Endothelial cell of umbilical vein (primary cell): Measurements from ENCODE around the gene BTNL9. TPM values are rescaled to one million over a fixed set of nuclear protein-coding genes. Genes with fewer than 3 reads are reported as not detected.

Experiments
- BruUV-seq: library from RNA; stranded (reverse); fragments of 400-500 nt; replicated peaks from 2 replicates; lab custom pipeline; 2021; lab: Mats Ljungman, UMichigan
- CTCF ChIA-PET: fragments of 300-600, 350-600 bp; sonication (Branson Sonifier 250); formaldehyde crosslinking; loops from one replicate; lab custom pipeline; 2021; ENCODE audit warnings: antibody characterized with exemption, inconsistent platforms; lab: Charles Lee
- POLR2A ChIA-PET: fragments of 300-600, 350-600 bp; sonication (Branson Sonifier 250); formaldehyde crosslinking; loops from one replicate; lab custom pipeline; 2021; ENCODE audit warnings: antibody characterized with exemption, inconsistent platforms; lab: Charles Lee
- DNase-seq: peaks from one replicate; pipeline ENCODE4 v3.0.0-alpha.2; 2011; ENCODE audit warnings: low read depth, low spot score
- FAIRE-seq: peaks from 2 replicates; lab custom pipeline; 2011; peaks lifted over from hg19 to GRCh38; lab: Jason Lieb, UNC
- H2AFZ ChIP-seq: 2 replicates; pipeline ENCODE4 v1.6.0; 2012; ENCODE audit warnings: low read depth, low read length, control low read depth, inconsistent platforms
- H3K27ac ChIP-seq: 2 replicates; pipeline ENCODE4 v1.5.1; 2011; ENCODE audit warnings: low read depth, mild to moderate bottlenecking, control low read depth, low read length, moderate library complexity; ENCODE audit not compliant: insufficient read depth
- H3K27me3 ChIP-seq, 2 experiments: 2 replicates each; pipeline versions ENCODE4 v1.6.0 to v1.6.1; 2011; ENCODE audit warnings: low read length in 2 of 2, mixed read lengths in 1 of 2; ENCODE audit not compliant: control insufficient read depth in 2 of 2, insufficient read depth in 2 of 2
- H3K36me3 ChIP-seq, 2 experiments: 2 replicates in 1 of 2; 3 replicates in 1 of 2; pipeline ENCODE4 v1.5.1; 2011; ENCODE audit warnings: low read length in 2 of 2, mild to moderate bottlenecking in 1 of 2, moderate library complexity in 1 of 2; ENCODE audit not compliant: control insufficient read depth in 2 of 2, insufficient read depth in 2 of 2; ENCODE audit errors: extremely low read depth in 1 of 2
- H3K4me1 ChIP-seq: 3 replicates; pipeline ENCODE4 v1.5.1; 2011; ENCODE audit warnings: mild to moderate bottlenecking, low read length; ENCODE audit not compliant: control insufficient read depth, insufficient read depth; ENCODE audit errors: extremely low read depth
- H3K4me2 ChIP-seq: 2 replicates; pipeline ENCODE4 v1.6.1; 2011; ENCODE audit warnings: low read length, control low read depth, mixed read lengths; ENCODE audit not compliant: insufficient read depth
- H3K4me3 ChIP-seq, 3 experiments: fragments of 200-600 bp in 1 of 3; sonication (generic), shearing (Covaris generic) in 1 of 3; replicated peaks in 1 of 3; 2 replicates each; pipeline ENCODE4 v1.5.1; 2011 to 2016; ENCODE audit warnings: control low read depth in 3 of 3, low read length in 3 of 3, mild to moderate bottlenecking in 2 of 3, inconsistent platforms in 1 of 3, low read depth in 1 of 3, moderate library complexity in 1 of 3; ENCODE audit not compliant: insufficient read depth in 1 of 3
- H3K79me2 ChIP-seq: 2 replicates; pipeline ENCODE4 v1.6.0; 2012; ENCODE audit warnings: low read length, inconsistent platforms; ENCODE audit not compliant: control insufficient read depth, insufficient read depth
- H3K9ac ChIP-seq: replicated peaks from 2 replicates; pipeline ENCODE3; 2011; ENCODE audit warnings: low read length, control low read depth; ENCODE audit not compliant: insufficient read depth; ENCODE audit errors: extremely low read depth
- H3K9me1 ChIP-seq: replicated peaks from 3 replicates; pipeline ENCODE4 v1.6.0; 2011; ENCODE audit warnings: mild to moderate bottlenecking, low read length; ENCODE audit not compliant: control insufficient read depth, insufficient read depth; ENCODE audit errors: extremely low read depth
- H3K9me3 ChIP-seq: replicated peaks from 2 replicates; pipeline ENCODE4 v1.5.1; 2012; ENCODE audit warnings: low read length, inconsistent platforms; ENCODE audit not compliant: control insufficient read depth, insufficient read depth
- H4K20me1 ChIP-seq: replicated peaks from 2 replicates; pipeline ENCODE3; 2011; ENCODE audit warnings: mild to moderate bottlenecking, low read length; ENCODE audit not compliant: control insufficient read depth, insufficient read depth; ENCODE audit errors: extremely low read depth
- CTCF ChIP-seq, 2 donors: IDR thresholded peaks; 1 replicate in 1 of 2; 2 replicates in 1 of 2; pipeline ENCODE4 v1.5.1; 2011; ENCODE audit warnings: low read length in 2 of 2, mild to moderate bottlenecking in 2 of 2, moderate library complexity in 2 of 2, control low read depth in 1 of 2, inconsistent platforms in 1 of 2, low read depth in 1 of 2; ENCODE audit not compliant: insufficient read depth in 1 of 2; ENCODE audit errors: extremely low read depth in 1 of 2
- EZH2 ChIP-seq: IDR thresholded peaks from 2 replicates; pipeline ENCODE4 v1.6.1; 2012; ENCODE audit warnings: borderline replicate concordance, low read depth, mild to moderate bottlenecking, moderate library complexity, low read length, inconsistent platforms; ENCODE audit not compliant: severe bottlenecking
- FOS ChIP-seq: IDR thresholded peaks from 2 replicates; pipeline ENCODE4 v1.6.1; 2011; ENCODE audit warnings: mild to moderate bottlenecking, low read length, moderate library complexity, borderline replicate concordance; ENCODE audit not compliant: insufficient read depth
- GATA2 ChIP-seq: IDR thresholded peaks from 2 replicates; pipeline ENCODE4 v1.7.0; 2011; ENCODE audit warnings: low read depth, mild to moderate bottlenecking, moderate library complexity, mixed read lengths, low read length; ENCODE audit not compliant: insufficient read length, insufficient read depth
- JUN ChIP-seq: IDR thresholded peaks from 2 replicates; pipeline ENCODE4 v1.6.1; 2011; ENCODE audit warnings: borderline replicate concordance, low read depth; ENCODE audit not compliant: insufficient read length, insufficient read depth
- MAX ChIP-seq: IDR thresholded peaks from 2 replicates; pipeline ENCODE4 v1.6.1; 2011; ENCODE audit not compliant: insufficient read depth, insufficient read length
- MYC ChIP-seq: IDR thresholded peaks from one replicate; pipeline ENCODE4 v1.6.1; 2011; ENCODE audit warnings: mild to moderate bottlenecking, low read depth, low read length
- POLR2A ChIP-seq: IDR thresholded peaks from 2 replicates; pipeline ENCODE4 v1.6.1; 2012; ENCODE audit warnings: low read depth, mild to moderate bottlenecking, control low read depth, low read length
- POLR2AphosphoS5 ChIP-seq: IDR thresholded peaks from 2 replicates; pipeline ENCODE4 v1.6.1; 2012; ENCODE audit warnings: low read depth, mild to moderate bottlenecking, control low read depth, low read length, moderate library complexity; ENCODE audit not compliant: insufficient read depth
- dilution Hi-C: fragments of 300-500 bp; cut with MboI; formaldehyde crosslinking; loops from one replicate; pipeline ENCODE4 v1.15.0; 2019; ENCODE audit warnings: low sequenced_read_pairs; ENCODE audit not compliant: extremely low pct_ligation_motif_present
- intact Hi-C: fragments of 100-400 bp; cut with micrococcal nuclease; formaldehyde crosslinking; loops from one replicate; pipeline ENCODE4 v1.10.0; 2022
- polyA plus RNA-seq, 4 experiments: library from polyadenylated mRNA; depleted of rRNA in 3 of 4; stranded (reverse) in 3 of 4; unstranded in 1 of 4; fragments of >200 nt; gene quantifications; 2 replicates each; pipeline versions ENCODE4 v1.2.1 to v1.2.3, GENCODE V29; 2011 to 2012; ENCODE audit warnings: missing spikeins in 1 of 4
- total RNA-seq: library from RNA; stranded (reverse); gene quantifications from 2 replicates; pipeline ENCODE4 v1.2.3, GENCODE V29; 2021

BTNL9 gene
- total and polyA plus RNA-seq, 2 donors (not counting 3 experiments of a cell fraction or from before 2014, with no cell fraction given): 0.13 to 0.33 TPM

- no peaks in the 10 kb centered on the region for H3K9me1 ChIP-seq
- peaks cover 20 to 31% of the 10 kb centered on the region in 2 experiments for H3K27me3 ChIP-seq
- no peak for FAIRE-seq
Observed at GRCh38 chr5:181062631-181063030, 22.6 kb downstream of the BTNL9 start.

More at GRCh38 chr5:181062631-181063030, 22.6 kb downstream of the BTNL9 start:
- intact Hi-C loops: loop anchor here (2.0 kb wide), 1 partner anchor 16 kb away; no protein-coding TSS in a partner anchor
- TF ChIP-seq POLR2A: no peak
- TF ChIP-seq CTCF (IDR thresholded peaks at IDR 0.05; ENCODE audit: extremely low read depth in 1 of 2, insufficient read depth in 1 of 2, low read depth in 1 of 2, low read length in 2 of 2): no peak
- TF ChIP-seq MAX: no peak
- no peak for TF ChIP-seq GATA2
- TF ChIP-seq EZH2: no peak
- no peak for TF ChIP-seq MYC
- TF ChIP-seq POLR2AphosphoS5: no peak
- no peak for TF ChIP-seq JUN
- no peak for TF ChIP-seq FOS
- BruUV-seq: no TSS peak
- Histone ChIP-seq H3K4me3 (no peak overlapping the region), H2AFZ (no peak overlapping the region), H3K27ac (no peak overlapping the region), H4K20me1 (no peaks in the 10 kb centered on the region), H3K4me1 (no peaks in the 10 kb centered on the region), H3K4me2 (no peak overlapping the region), H3K36me3 (no peaks in the 10 kb centered on the region), H3K79me2 (no peaks in the 10 kb centered on the region), H3K9ac (no peak overlapping the region), H3K9me3 (no peaks in the 10 kb centered on the region)
- POLR2A ChIA-PET: no interaction called here
- no peak for DNase-seq
- dilution Hi-C loops: no loop called here
- CTCF ChIA-PET: no interaction called here
